Adrenal gland (tissue), 12 donors: ENCODE measurements around the gene FCN2. TPM values are rescaled to one million over a fixed set of nuclear protein-coding genes. Genes with fewer than 3 reads are reported as not detected.
A peak's percentile ranks its signal among the peaks of the same experiment; 100 is the strongest.

Experiments used
- DNase-seq, 7 donors: peaks; one replicate each; pipeline ENCODE4 v3.0.0-alpha.2; 2019 to 2020
- H3K27ac ChIP-seq, 5 donors: fragments of 200-600 bp; sonication (generic) in 4 of 5; 1 replicate in 3 of 5; 2 replicates in 2 of 5; pipeline versions ENCODE4 v1.5.1 to v1.8.0; 2016 to 2020; ENCODE audit warnings: mild to moderate bottlenecking in 1 of 5
- H3K27me3 ChIP-seq: fragments of 200-600 bp; 2 replicates; pipeline ENCODE4 v1.8.0; 2021
- H3K36me3 ChIP-seq, 2 donors: fragments of 200-600 bp; replicated peaks in 1 of 2; 1 replicate in 1 of 2; 2 replicates in 1 of 2; pipeline versions ENCODE4 v1.5.1 to v1.8.0; 2018 to 2022
- H3K4me1 ChIP-seq, 2 donors: fragments of 200-600 bp; replicated peaks in 1 of 2; 1 replicate in 1 of 2; 2 replicates in 1 of 2; pipeline versions ENCODE4 v1.5.1 to v1.8.0; 2018 to 2021
- H3K4me3 ChIP-seq, 4 donors: fragments of 200-600 bp; sonication (generic) in 3 of 4; one replicate each; pipeline ENCODE4 v1.5.1; 2016 to 2018
- H3K9me3 ChIP-seq, 3 donors: fragments of 200-600 bp; sonication (generic) in 1 of 3; replicated peaks in 1 of 3; 1 replicate in 2 of 3; 2 replicates in 1 of 3; pipeline versions ENCODE4 v1.5.1 to v1.8.0; 2016 to 2021
- POLR2A ChIP-seq, 2 donors: fragments of 450-650 bp; IDR thresholded peaks; one replicate each; pipeline ENCODE4 v1.6.1; 2017; ENCODE audit warnings: antibody characterized with exemption in 2 of 2, mild to moderate bottlenecking in 2 of 2, moderate library complexity in 1 of 2
- WGBS, 4 donors: extraction: QIAGEN DNeasy Blood & Tissue Kit in 2 of 4; methylation state at CpG; one replicate each; pipeline versions ENCODE4 v1.1.5 to v1.1.7; 2013 to 2017; 5-methylcytosine and 5-hydroxymethylcytosine counted together
- intact Hi-C, 2 donors: fragments of 100-400 bp; cut with DNase I; formaldehyde crosslinking; loops; one replicate each; pipeline versions ENCODE4 v1.14.1 to v1.15.0; 2022 to 2023
- polyA plus RNA-seq, 3 donors: library from polyadenylated mRNA; stranded (reverse); fragments of 200-250 nt in 2 of 3; fragments of 350-450 nt in 1 of 3; fragmentation: Illumina TruSeq in 1 of 3; extraction: RNeasy Lipid Tissue Mini Kit (QIAGEN cat#74804) in 1 of 3; gene quantifications; one replicate each; pipeline ENCODE4 v1.2.3, GENCODE V29; 2013 to 2014
- total RNA-seq, 9 donors: library from RNA; depleted of rRNA in 4 of 9; stranded (reverse); fragments of >200 nt in 4 of 9; fragments of 120-200 nt in 1 of 9; fragmentation: NEBNext Ultra II Directional in 1 of 9; extraction: Animal tissue kit (Norgen Biotek cat#: 25700) in 1 of 9; gene quantifications; one replicate each; pipeline versions ENCODE4 v1.1.0 to v1.2.4, GENCODE V29; 2013 to 2023
- TF ChIP-seq, protein P1 (sequence below), 6 experiments: fragments of 450-650 bp in 4 of 6; fragments of 200-600 bp in 2 of 6; sonication (generic) in 1 of 6; IDR thresholded peaks; 1 replicate in 5 of 6; 2 replicates in 1 of 6; pipeline versions ENCODE4 v1.5.1 to v1.8.0; 2016 to 2021; ENCODE audit warnings: antibody characterized with exemption in 6 of 6, mild to moderate bottlenecking in 2 of 6, moderate library complexity in 1 of 6
- donor health status: healthy with polysubstance abuse.
- donor health status: Bipolar disorder and iron deficiency.
- donor health status: DM: yes; HTN: yes; CAD: no.
- donor health status: DM: no; HTN: no; CAD: no.
- donor health status: DM: no; HTN: no; CAD: no.
- donor health status: DM: yes; HTN: yes; CAD: no.

FCN2 gene
- total and polyA plus RNA-seq, 12 donors: 6.7 to 99.6 (median 31.2) TPM

DNA sequence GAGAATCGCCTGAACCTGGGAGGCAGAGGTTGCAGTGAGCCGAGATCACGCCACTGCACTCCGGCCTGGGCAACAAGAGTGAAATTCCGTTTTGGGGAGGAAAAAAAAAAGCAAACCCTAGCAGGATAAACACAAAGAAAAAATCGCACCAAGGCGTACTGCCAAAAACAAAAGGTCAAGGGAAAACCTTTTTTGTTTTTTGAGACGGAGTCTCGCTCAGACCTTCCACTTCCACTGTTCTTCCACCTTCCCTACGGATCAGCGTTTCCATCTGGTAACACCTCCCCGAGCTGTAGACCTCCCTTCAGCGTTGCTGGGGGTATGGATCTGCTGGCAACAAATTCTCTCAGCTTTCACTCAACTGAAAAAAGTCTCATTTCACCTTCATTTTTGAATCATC lies 20.1 kb upstream of the FCN2 start:
- peak in 1 of 2 donors; percentile 21 for TF ChIP-seq POLR2A (IDR thresholded peaks at IDR 0.05)
- TF ChIP-seq, protein P1, sequence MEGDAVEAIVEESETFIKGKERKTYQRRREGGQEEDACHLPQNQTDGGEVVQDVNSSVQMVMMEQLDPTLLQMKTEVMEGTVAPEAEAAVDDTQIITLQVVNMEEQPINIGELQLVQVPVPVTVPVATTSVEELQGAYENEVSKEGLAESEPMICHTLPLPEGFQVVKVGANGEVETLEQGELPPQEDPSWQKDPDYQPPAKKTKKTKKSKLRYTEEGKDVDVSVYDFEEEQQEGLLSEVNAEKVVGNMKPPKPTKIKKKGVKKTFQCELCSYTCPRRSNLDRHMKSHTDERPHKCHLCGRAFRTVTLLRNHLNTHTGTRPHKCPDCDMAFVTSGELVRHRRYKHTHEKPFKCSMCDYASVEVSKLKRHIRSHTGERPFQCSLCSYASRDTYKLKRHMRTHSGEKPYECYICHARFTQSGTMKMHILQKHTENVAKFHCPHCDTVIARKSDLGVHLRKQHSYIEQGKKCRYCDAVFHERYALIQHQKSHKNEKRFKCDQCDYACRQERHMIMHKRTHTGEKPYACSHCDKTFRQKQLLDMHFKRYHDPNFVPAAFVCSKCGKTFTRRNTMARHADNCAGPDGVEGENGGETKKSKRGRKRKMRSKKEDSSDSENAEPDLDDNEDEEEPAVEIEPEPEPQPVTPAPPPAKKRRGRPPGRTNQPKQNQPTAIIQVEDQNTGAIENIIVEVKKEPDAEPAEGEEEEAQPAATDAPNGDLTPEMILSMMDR (IDR thresholded peaks at IDR 0.05): no peak
- 29 to 46% (median 31%) methylated on average over 13 of the region's 13 CpGs for WGBS, 4 donors

DNA sequence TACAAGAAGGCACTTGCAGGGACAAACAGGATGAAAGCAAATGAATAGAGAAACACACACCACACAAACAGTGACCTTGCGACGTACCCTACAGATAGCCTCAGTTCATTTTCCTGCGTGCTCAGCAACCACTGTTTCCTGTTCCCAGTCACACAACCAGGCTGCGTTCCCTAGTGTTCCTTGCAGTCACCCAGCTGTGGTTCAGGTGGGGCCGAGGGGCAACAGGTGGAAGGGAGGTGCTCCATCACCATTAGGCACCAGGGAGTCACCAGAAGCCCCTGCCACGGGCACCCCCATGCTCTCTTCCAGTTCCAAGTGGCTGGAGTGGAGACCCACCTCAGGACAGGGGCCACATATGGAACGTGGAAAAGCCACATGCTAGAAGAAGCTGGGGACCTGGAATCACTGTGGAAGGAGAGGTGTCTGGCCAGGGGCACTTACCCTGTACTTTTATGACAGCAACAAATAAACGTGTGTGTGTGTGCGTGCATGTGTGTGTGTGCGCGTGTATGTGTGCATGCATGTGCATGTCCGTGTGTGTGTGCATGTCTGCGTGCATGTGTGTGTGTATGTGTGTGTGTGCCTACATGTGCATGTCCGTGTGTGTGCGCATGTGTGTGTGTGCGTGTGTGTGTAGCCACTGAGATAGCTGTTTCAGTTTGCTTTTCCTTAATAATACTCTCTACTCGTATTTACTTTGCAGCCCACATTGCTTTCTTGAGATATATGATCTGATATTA lies 18.8 kb upstream of the FCN2 start:
- Histone ChIP-seq H3K27me3 (no peaks in the 10 kb centered on the region), H3K4me3 (no peak overlapping the region), H3K36me3 (no peaks in the 10 kb centered on the region), H3K4me1 (peaks cover 7 to 33% of the 10 kb centered on the region in 2 donors), H3K9me3 (no peaks in the 10 kb centered on the region), H3K27ac (no peak overlapping the region)
- no peak for TF ChIP-seq POLR2A (IDR thresholded peaks at IDR 0.05)
- TF ChIP-seq, protein P1 (IDR thresholded peaks at IDR 0.05): no peak
- intact Hi-C loops: no loop called here
- DNase-seq: peak in 4 of 7 donors; percentile 11 to 14 (median 13)
- WGBS, 4 donors: 76 to 86% (median 84%) methylated on average over 16 to 17 of the region's 17 CpGs

More for the DNA sequence above, 20.1 kb upstream of the FCN2 start:
- Histone ChIP-seq H3K36me3 (no peaks in the 10 kb centered on the region), H3K4me3 (peak overlapping the region in 1 of 4 donors; percentile 36), H3K27me3 (no peaks in the 10 kb centered on the region), H3K9me3 (no peaks in the 10 kb centered on the region), H3K27ac (peak overlapping the region in 4 of 5 donors; percentile 22 to 69 (median 54)), H3K4me1 (peaks cover 7 to 33% of the 10 kb centered on the region in 2 donors)
- DNase-seq: peak; percentile 31 to 76 (median 69)
- intact Hi-C loops: no loop called here

DNA sequence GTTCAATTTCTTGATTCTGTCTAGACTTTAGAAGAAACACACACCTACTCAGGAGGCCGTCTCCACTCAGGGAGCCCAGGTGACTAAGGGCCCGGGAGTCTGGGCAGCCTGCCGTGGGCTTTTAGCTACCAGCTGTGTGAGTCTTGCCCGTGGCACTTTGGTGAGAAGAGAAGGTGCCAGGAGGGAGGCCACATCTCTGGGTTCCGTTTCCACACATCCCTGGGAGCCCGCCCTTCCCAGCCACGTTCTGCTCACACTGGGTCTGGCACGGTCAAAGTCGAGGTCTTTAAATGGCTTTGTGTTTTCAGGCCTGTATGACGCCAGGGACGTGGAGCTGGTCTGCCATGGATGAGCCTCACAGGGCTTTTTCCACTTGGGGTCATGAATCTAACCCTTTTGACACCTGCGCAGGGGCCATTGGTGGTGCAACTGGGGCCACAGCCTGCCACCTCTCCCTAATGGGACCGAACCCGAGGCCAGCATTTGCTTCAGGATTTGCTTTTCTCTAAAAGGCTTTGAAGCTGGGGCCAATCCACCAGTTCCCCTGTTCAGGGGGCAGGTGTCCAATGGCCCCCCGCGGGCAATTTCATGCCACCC lies 17.2 kb upstream of the FCN2 start:
- intact Hi-C loops: no loop called here
- Histone ChIP-seq H3K27me3 (no peaks in the 10 kb centered on the region), H3K27ac (peak overlapping the region in 1 of 5 donors; percentile 69), H3K4me1 (peaks cover 5 to 28% of the 10 kb centered on the region in 2 donors), H3K36me3 (no peaks in the 10 kb centered on the region), H3K9me3 (no peaks in the 10 kb centered on the region), H3K4me3 (no peak overlapping the region)
- WGBS, 4 donors: 74 to 98% (median 84%) methylated on average over 12 to 16 of the region's 16 CpGs
- DNase-seq: peak in 5 of 7 donors; percentile 3 to 86 (median 10)
- TF ChIP-seq, protein P1 (IDR thresholded peaks at IDR 0.05): no peak
- no peak for TF ChIP-seq POLR2A (IDR thresholded peaks at IDR 0.05)

DNA sequence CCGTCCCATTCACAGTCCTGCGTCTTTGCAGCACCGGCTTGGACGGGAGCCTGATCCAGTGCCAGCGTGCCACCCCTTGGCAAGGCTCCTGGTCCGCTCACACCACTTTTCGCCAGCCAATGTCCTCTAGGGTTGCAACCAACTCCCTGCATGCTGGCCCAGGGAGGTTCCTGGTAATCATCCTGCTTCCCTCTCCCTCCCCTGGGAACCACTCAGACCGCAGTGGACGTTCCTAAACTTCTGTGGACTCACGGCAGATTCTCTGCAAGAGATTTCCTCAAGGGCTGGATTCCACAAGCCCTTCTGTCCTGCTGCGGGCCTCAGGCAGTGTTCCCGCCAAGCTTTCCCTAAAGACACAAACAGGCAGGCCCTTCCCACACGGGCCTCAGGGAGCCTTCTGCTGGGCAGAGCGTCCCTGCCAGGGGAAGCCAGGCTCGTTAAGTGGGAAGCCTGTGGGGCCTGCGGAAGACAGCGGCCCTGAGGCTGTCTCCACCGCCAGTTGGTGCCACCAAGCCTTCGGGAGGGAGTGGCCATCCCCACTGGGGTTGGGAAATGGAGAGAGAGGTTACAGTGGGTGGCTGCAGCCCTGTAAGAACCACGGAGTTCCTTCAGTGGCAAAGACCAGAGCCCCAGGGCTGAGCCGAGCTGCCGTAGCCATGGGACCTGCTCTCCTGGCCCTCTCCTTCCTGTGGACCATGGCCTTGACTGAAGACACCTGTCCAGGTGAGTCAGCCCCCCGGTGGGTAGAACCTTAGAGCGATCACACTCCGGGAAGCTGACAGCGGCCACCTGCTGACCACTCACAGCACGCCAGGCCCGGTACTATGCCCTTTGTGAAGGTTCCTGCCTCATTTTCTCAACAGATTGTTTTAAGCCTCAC lies 16.4 kb upstream of the FCN2 start:
- WGBS, 4 donors: 66 to 75% (median 70%) methylated on average over 12 to 28 of the region's 28 CpGs
- H3K27me3 ChIP-seq: no peaks in the 10 kb centered on the region
- no peaks in the 10 kb centered on the region for H3K36me3 ChIP-seq
- peaks cover 0 to 22% of the 10 kb centered on the region in 2 donors for H3K4me1 ChIP-seq
- H3K4me3 ChIP-seq: no peak overlapping the region
- H3K9me3 ChIP-seq: no peaks in the 10 kb centered on the region
- TF ChIP-seq, protein P1 (IDR thresholded peaks at IDR 0.05): no peak
- no peak for TF ChIP-seq POLR2A (IDR thresholded peaks at IDR 0.05)
- intact Hi-C loops: no loop called here
- H3K27ac ChIP-seq: peak overlapping the region in 1 of 5 donors; percentile 69
- DNase-seq: peak; percentile 21 to 80 (median 59)
